H1 (cell line): ENCODE data around the gene MSI2. TPM values are rescaled to one million over a fixed set of nuclear protein-coding genes. Genes with fewer than 3 reads are reported as not detected.

Experiments used
- CTCF ChIA-PET: fragments of 300-600 bp; sonication (Branson Sonifier 250); formaldehyde crosslinking; loops from one replicate; lab custom pipeline; 2021; ENCODE audit not compliant: partially characterized antibody; lab: Charles Lee
- POLR2A ChIA-PET: fragments of 300-600 bp; sonication (Branson Sonifier 250); formaldehyde crosslinking; loops from one replicate; lab custom pipeline; 2021; ENCODE audit warnings: inconsistent platforms; ENCODE audit not compliant: partially characterized antibody; lab: Charles Lee
- DNase-seq, 2 experiments: peaks; one replicate each; pipeline versions ENCODE4 v3.0.0 to v3.0.0-alpha.2; 2010 to 2022; ENCODE audit warnings: low spot score in 2 of 2, low read depth in 1 of 2, mixed read lengths in 1 of 2
- FAIRE-seq: peaks from 2 replicates; lab custom pipeline; 2011; peaks lifted over from hg19 to GRCh38; lab: Jason Lieb, UNC
- H2AFZ ChIP-seq: 2 replicates; pipeline ENCODE4 v1.8.1; 2012; ENCODE audit warnings: low read length, inconsistent platforms
- H2AK5ac ChIP-seq: 2 replicates; pipeline ENCODE4 v1.6.1; 2013; ENCODE audit warnings: low read depth, low read length
- H2BK120ac ChIP-seq: replicated peaks from 2 replicates; pipeline ENCODE3; 2013; ENCODE audit warnings: low read depth, low read length, inconsistent platforms
- H2BK12ac ChIP-seq: 2 replicates; pipeline ENCODE4 v1.6.1; 2013; ENCODE audit warnings: low read depth, low read length
- H2BK15ac ChIP-seq: 2 replicates; pipeline ENCODE4 v1.6.1; 2013; ENCODE audit warnings: low read length
- H2BK20ac ChIP-seq: 2 replicates; pipeline ENCODE4 v1.6.1; 2013; ENCODE audit warnings: low read length
- H2BK5ac ChIP-seq: 2 replicates; pipeline ENCODE4 v1.6.1; 2013; ENCODE audit warnings: low read depth, low read length
- H3K14ac ChIP-seq: 2 replicates; pipeline ENCODE4 v1.6.1; 2013; ENCODE audit warnings: inconsistent platforms; ENCODE audit not compliant: insufficient read length
- H3K18ac ChIP-seq: 2 replicates; pipeline ENCODE4 v1.6.1; 2013; ENCODE audit warnings: low read length; ENCODE audit errors: extremely low read depth
- H3K23ac ChIP-seq: 2 replicates; pipeline ENCODE4 v1.6.1; 2013; ENCODE audit warnings: inconsistent platforms; ENCODE audit not compliant: insufficient read length
- H3K23me2 ChIP-seq: 2 replicates; pipeline ENCODE4 v1.6.1; 2013; ENCODE audit warnings: low read depth, low read length
- H3K27ac ChIP-seq: 2 replicates; pipeline ENCODE4 v1.6.1; 2011; ENCODE audit warnings: low read depth, low read length, inconsistent platforms
- H3K27me3 ChIP-seq, 4 experiments: replicated peaks in 1 of 4; 1 replicate in 1 of 4; 2 replicates in 3 of 4; pipeline versions ENCODE4 v1.6.1 to v1.8.1; 2011 to 2013; ENCODE audit warnings: low read length in 3 of 4, mild to moderate bottlenecking in 3 of 4, inconsistent platforms in 2 of 4, mixed read lengths in 2 of 4, moderate library complexity in 1 of 4; ENCODE audit not compliant: control insufficient read depth in 3 of 4, insufficient read depth in 3 of 4; ENCODE audit errors: extremely low read depth in 1 of 4
- H3K36me3 ChIP-seq, 4 experiments: 2 replicates each; pipeline versions ENCODE4 v1.6.1 to v1.8.1; 2011 to 2013; ENCODE audit warnings: mild to moderate bottlenecking in 4 of 4, low read length in 3 of 4, moderate library complexity in 2 of 4, control low read depth in 1 of 4, inconsistent platforms in 1 of 4; ENCODE audit not compliant: insufficient read depth in 4 of 4, control insufficient read depth in 2 of 4
- H3K4ac ChIP-seq: replicated peaks from 2 replicates; pipeline ENCODE3; 2013; ENCODE audit warnings: low read length, low read depth, mixed read lengths, inconsistent platforms; ENCODE audit not compliant: insufficient read length
- H3K4me1 ChIP-seq, 4 experiments: replicated peaks in 1 of 4; 1 replicate in 1 of 4; 2 replicates in 3 of 4; pipeline versions ENCODE4 v1.6.1 to v1.8.1; 2011 to 2013; ENCODE audit warnings: low read length in 3 of 4, inconsistent platforms in 2 of 4, mixed read lengths in 1 of 4; ENCODE audit not compliant: insufficient read depth in 4 of 4, control insufficient read depth in 3 of 4
- H3K4me2 ChIP-seq, 2 experiments: 2 replicates each; pipeline versions ENCODE4 v1.6.1 to v1.8.1; 2011 to 2013; ENCODE audit warnings: low read depth in 2 of 2, low read length in 2 of 2, control low read depth in 1 of 2, inconsistent platforms in 1 of 2, mild to moderate bottlenecking in 1 of 2; ENCODE audit not compliant: insufficient read depth in 1 of 2
- H3K4me3 ChIP-seq, 4 experiments: fragments of 200-600, 300-600 bp in 1 of 4; sonication (generic), shearing (Covaris generic), sonication (Bioruptor Twin) in 1 of 4; 2 replicates each; pipeline versions ENCODE4 v1.5.1 to v1.8.1; 2011 to 2016; ENCODE audit warnings: low read length in 4 of 4, low read depth in 3 of 4, control low read depth in 2 of 4, inconsistent platforms in 2 of 4, mild to moderate bottlenecking in 2 of 4, mixed read lengths in 1 of 4, moderate library complexity in 1 of 4; ENCODE audit not compliant: insufficient read depth in 2 of 4; ENCODE audit errors: extremely low read depth in 1 of 4
- H3K56ac ChIP-seq: replicated peaks from 2 replicates; pipeline ENCODE3; 2013; ENCODE audit warnings: low read depth, mild to moderate bottlenecking, mixed read lengths, low read length, inconsistent platforms; ENCODE audit not compliant: insufficient read length
- H3K79me1 ChIP-seq: 2 replicates; pipeline ENCODE4 v1.6.1; 2013; ENCODE audit warnings: low read depth, low read length, control low read depth
- H3K79me2 ChIP-seq, 2 experiments: 2 replicates each; pipeline versions ENCODE4 v1.6.1 to v1.8.1; 2012 to 2013; ENCODE audit warnings: low read length in 2 of 2, mild to moderate bottlenecking in 2 of 2, inconsistent platforms in 1 of 2; ENCODE audit not compliant: insufficient read depth in 2 of 2, control insufficient read depth in 1 of 2
- H3K9ac ChIP-seq, 4 experiments: replicated peaks in 1 of 4; 1 replicate in 1 of 4; 2 replicates in 3 of 4; pipeline versions ENCODE4 v1.6.1 to v1.8.1; 2011 to 2013; ENCODE audit warnings: low read depth in 3 of 4, low read length in 3 of 4, control low read depth in 2 of 4, mild to moderate bottlenecking in 2 of 4, moderate library complexity in 2 of 4, inconsistent platforms in 1 of 4; ENCODE audit errors: extremely low read depth in 1 of 4
- H3K9me3 ChIP-seq, 2 experiments: 2 replicates each; pipeline versions ENCODE4 v1.6.1 to v1.8.1; 2012 to 2013; ENCODE audit warnings: mild to moderate bottlenecking in 2 of 2, moderate library complexity in 2 of 2, control low read depth in 1 of 2, inconsistent platforms in 1 of 2, low read depth in 1 of 2, low read length in 1 of 2, mixed read lengths in 1 of 2; ENCODE audit not compliant: insufficient read depth in 2 of 2
- H4K20me1 ChIP-seq, 2 experiments: replicated peaks in 1 of 2; 2 replicates each; pipeline versions ENCODE3 to v1.8.1; 2011 to 2013; ENCODE audit warnings: inconsistent platforms in 2 of 2, low read length in 2 of 2, mild to moderate bottlenecking in 1 of 2; ENCODE audit not compliant: insufficient read depth in 2 of 2, control insufficient read depth in 1 of 2
- H4K5ac ChIP-seq: 2 replicates; pipeline ENCODE4 v1.6.1; 2013; ENCODE audit warnings: low read length, low read depth, mixed read lengths, inconsistent platforms; ENCODE audit not compliant: insufficient read length
- H4K8ac ChIP-seq: 2 replicates; pipeline ENCODE4 v1.8.0; 2013; ENCODE audit warnings: mild to moderate bottlenecking, moderate library complexity, low read length, inconsistent platforms; ENCODE audit not compliant: insufficient read depth; ENCODE audit errors: extremely low read depth
- H4K91ac ChIP-seq: replicated peaks from 2 replicates; pipeline ENCODE3; 2013; ENCODE audit warnings: low read length, mixed read lengths, inconsistent platforms; ENCODE audit not compliant: insufficient read length
- CTBP2 ChIP-seq: IDR thresholded peaks from 2 replicates; pipeline ENCODE4 v1.7.0; 2011; ENCODE audit warnings: borderline replicate concordance, mild to moderate bottlenecking, moderate library complexity, mixed read lengths, low read length; ENCODE audit not compliant: insufficient read depth, insufficient read length
- HDAC2 ChIP-seq, 2 experiments: fragments of 300-600 bp in 1 of 2; sonication (generic) in 1 of 2; IDR thresholded peaks; 2 replicates each; pipeline ENCODE4 v1.6.1; 2011 to 2012; ENCODE audit warnings: low read depth in 2 of 2, low read length in 2 of 2, mild to moderate bottlenecking in 2 of 2, moderate library complexity in 2 of 2, borderline replicate concordance in 1 of 2, inconsistent platforms in 1 of 2
- NRF1 ChIP-seq: IDR thresholded peaks from 2 replicates; pipeline ENCODE4 v1.6.1; 2011; ENCODE audit warnings: mild to moderate bottlenecking, low read depth, low read length, improper control_type of control experiment
- TBP ChIP-seq: IDR thresholded peaks from 2 replicates; pipeline ENCODE4 v1.6.1; 2011; ENCODE audit warnings: low read depth, low read length, improper control_type of control experiment
- WGBS, 2 experiments: shearing (Covaris generic) in 1 of 2; methylation state at CpG; one replicate each; pipeline versions ENCODE4 v1.1.6 to v1.1.7; 2013 to 2015; ENCODE audit warnings: low lambda C conversion rate in 2 of 2, mixed read lengths in 2 of 2, inconsistent platforms in 1 of 2, low coverage in 1 of 2, missing lambda C conversion rate in 1 of 2; ENCODE audit not compliant: insufficient replicate concordance in 2 of 2, insufficient coverage in 1 of 2, insufficient read length in 1 of 2; ENCODE audit errors: extremely low coverage in 1 of 2, missing lambda C conversion rate in 1 of 2; 5-methylcytosine and 5-hydroxymethylcytosine counted together
- polyA plus RNA-seq, 7 experiments: library from polyadenylated mRNA; depleted of rRNA in 3 of 7; stranded (reverse) in 5 of 7; unstranded in 2 of 7; fragments of >200 nt in 5 of 7; fragments of 200-250 nt in 2 of 7; gene quantifications; 1 replicate in 5 of 7; 2 replicates in 1 of 7; 4 replicates in 1 of 7; pipeline versions ENCODE4 v1.2.1 to v1.2.3, GENCODE V29; 2011 to 2013; ENCODE audit warnings: missing spikeins in 2 of 7, mixed read lengths in 2 of 7
- total RNA-seq: library from RNA; stranded (reverse); fragmentation: NEBNext Ultra II Directional; extraction: Animal tissue kit (Norgen Biotek cat#: 25700); gene quantifications from 2 replicates; pipeline ENCODE4 v1.2.1, GENCODE V29; 2021

MSI2 gene
- total and polyA plus RNA-seq, 2 of the 8 experiments (the other 6 are each of a cell fraction or from before 2014, with no cell fraction given), result 36.7 to 80.6 TPM

- H3K36me3 ChIP-seq, result no peaks in the 10 kb centered on the region
- no peak overlapping the region for H2BK120ac ChIP-seq
- no peak overlapping the region for H3K27ac ChIP-seq
- no peaks in the 10 kb centered on the region for H3K9me3 ChIP-seq
- no peak overlapping the region; the same call in none of the 2 replicates for H3K18ac ChIP-seq
- H4K91ac ChIP-seq, result no peak overlapping the region
- CTCF ChIA-PET, result no interaction called here
- no peak overlapping the region for H4K5ac ChIP-seq
- H3K4me1 ChIP-seq, result peaks cover 4 to 19% (median 16%) of the 10 kb centered on the region in 4 experiments
- POLR2A ChIA-PET, result no interaction called here
- no peak overlapping the region for H3K14ac ChIP-seq
- no peak overlapping the region for H2BK12ac ChIP-seq
- no peak overlapping the region for H3K4ac ChIP-seq
- no peak overlapping the region for H3K23ac ChIP-seq
- no peak overlapping the region for H2AK5ac ChIP-seq
- peak overlapping the region; percentile 81; the same call in 1 of the 2 replicates for H2BK15ac ChIP-seq
- H3K79me1 ChIP-seq, result no peaks in the 10 kb centered on the region; the same call in 1 of the 2 replicates
- H3K27me3 ChIP-seq, result no peaks in the 10 kb centered on the region
- no peaks in the 10 kb centered on the region for H4K20me1 ChIP-seq
- no peak overlapping the region for H2BK20ac ChIP-seq
- H2BK5ac ChIP-seq, result no peak overlapping the region; the same call in 1 of the 2 replicates
- peaks cover 5% of the 10 kb centered on the region; the same call in 1 of the 2 replicates for H3K23me2 ChIP-seq
- H3K56ac ChIP-seq, result no peak overlapping the region
- H4K8ac ChIP-seq, result no peak overlapping the region
- no peak for DNase-seq
- H3K4me2 ChIP-seq, result no peak overlapping the region
- no peak for FAIRE-seq
- no peak overlapping the region for H2AFZ ChIP-seq
- H3K79me2 ChIP-seq, result peaks cover 0 to 18% of the 10 kb centered on the region in 2 experiments; a peak in 2 of 4 replicates
- H3K4me3 ChIP-seq, result no peak overlapping the region
- no peak overlapping the region for H3K9ac ChIP-seq
- 78% methylated on average over 9 of the region's 9 CpGs; no CpG with 5 or more reads in 1 of the 2 experiments for WGBS, 2 experiments
- no peak for TF ChIP-seq HDAC2 (IDR thresholded peaks at IDR 0.05; ENCODE audit: borderline replicate concordance in 1 of 2, low read depth in 2 of 2, low read length in 2 of 2)
- no peak for TF ChIP-seq NRF1
- TF ChIP-seq TBP, result no peak
- TF ChIP-seq CTBP2, result no peak
Measured at GRCh38 chr17:57463103-57463885, 207.0 kb downstream of the MSI2 start.
